ENCODE measurements around the gene DCTD.

Gene DCTD

DNA sequence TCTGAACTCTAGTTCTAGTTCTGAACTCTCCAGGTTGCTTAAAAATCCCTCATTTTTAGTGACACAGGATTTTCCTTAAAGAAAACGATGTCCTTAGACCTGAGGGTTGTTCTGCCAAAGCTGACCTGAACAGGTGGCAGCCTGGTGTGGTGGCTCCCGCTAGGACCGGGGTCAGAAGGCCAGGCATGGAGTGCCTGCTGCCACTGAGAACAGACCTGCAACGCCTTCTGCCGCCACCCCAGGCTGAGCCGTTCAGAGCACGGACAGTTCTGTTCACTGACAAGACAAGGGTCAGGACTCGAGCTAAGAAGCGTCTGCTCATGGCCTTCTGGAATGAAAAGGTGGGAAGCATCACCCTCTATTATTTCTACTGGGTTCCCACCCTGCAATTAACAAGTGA is 15.8 kb downstream of the DCTD start:
- TF ChIP-seq SIN3A (IDR thresholded peaks at IDR 0.05; ENCODE audit: borderline replicate concordance, insufficient read depth, low read length) (no peak), FOXP2 (optimal IDR thresholded peaks at IDR 0.05; ENCODE audit: borderline replicate concordance, extremely low read depth, extremely low read length, insufficient read depth) (no peak), TAF1 (IDR thresholded peaks at IDR 0.05; ENCODE audit: borderline replicate concordance, insufficient read depth, low read length) (no peak), POLR2AphosphoS5 (IDR thresholded peaks at IDR 0.05; ENCODE audit: low read depth, low read length) (no peak)
- TF ChIP-seq, protein P1, sequence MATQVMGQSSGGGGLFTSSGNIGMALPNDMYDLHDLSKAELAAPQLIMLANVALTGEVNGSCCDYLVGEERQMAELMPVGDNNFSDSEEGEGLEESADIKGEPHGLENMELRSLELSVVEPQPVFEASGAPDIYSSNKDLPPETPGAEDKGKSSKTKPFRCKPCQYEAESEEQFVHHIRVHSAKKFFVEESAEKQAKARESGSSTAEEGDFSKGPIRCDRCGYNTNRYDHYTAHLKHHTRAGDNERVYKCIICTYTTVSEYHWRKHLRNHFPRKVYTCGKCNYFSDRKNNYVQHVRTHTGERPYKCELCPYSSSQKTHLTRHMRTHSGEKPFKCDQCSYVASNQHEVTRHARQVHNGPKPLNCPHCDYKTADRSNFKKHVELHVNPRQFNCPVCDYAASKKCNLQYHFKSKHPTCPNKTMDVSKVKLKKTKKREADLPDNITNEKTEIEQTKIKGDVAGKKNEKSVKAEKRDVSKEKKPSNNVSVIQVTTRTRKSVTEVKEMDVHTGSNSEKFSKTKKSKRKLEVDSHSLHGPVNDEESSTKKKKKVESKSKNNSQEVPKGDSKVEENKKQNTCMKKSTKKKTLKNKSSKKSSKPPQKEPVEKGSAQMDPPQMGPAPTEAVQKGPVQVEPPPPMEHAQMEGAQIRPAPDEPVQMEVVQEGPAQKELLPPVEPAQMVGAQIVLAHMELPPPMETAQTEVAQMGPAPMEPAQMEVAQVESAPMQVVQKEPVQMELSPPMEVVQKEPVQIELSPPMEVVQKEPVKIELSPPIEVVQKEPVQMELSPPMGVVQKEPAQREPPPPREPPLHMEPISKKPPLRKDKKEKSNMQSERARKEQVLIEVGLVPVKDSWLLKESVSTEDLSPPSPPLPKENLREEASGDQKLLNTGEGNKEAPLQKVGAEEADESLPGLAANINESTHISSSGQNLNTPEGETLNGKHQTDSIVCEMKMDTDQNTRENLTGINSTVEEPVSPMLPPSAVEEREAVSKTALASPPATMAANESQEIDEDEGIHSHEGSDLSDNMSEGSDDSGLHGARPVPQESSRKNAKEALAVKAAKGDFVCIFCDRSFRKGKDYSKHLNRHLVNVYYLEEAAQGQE (IDR thresholded peaks at IDR 0.05; ENCODE audit: insufficient read depth in 1 of 2, low read depth in 2 of 2, low read length in 2 of 2), result no peak

DNA sequence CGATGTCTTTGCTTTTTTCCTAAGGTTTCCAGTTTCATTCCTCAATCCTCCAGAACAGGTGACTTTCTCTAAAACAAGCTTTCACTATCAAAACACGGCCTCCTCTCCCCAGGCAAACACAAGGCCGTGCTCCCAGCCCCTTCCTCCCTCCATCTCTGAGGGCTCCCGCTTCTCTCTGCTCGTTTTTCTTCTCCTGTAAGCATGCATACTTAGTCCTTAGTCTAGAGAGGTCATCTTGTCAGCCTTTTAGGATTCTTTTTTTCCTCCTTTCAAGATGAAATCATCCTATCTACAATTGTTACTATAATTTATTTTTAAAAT is 18.7 kb downstream of the DCTD start:
- no peak for TF ChIP-seq POLR2AphosphoS5 (IDR thresholded peaks at IDR 0.05; ENCODE audit: low read depth, low read length)
- TF ChIP-seq, protein P1 (IDR thresholded peaks at IDR 0.05; ENCODE audit: insufficient read depth in 1 of 2, low read depth in 2 of 2, low read length in 2 of 2), result no peak
- TF ChIP-seq SIN3A (IDR thresholded peaks at IDR 0.05; ENCODE audit: borderline replicate concordance, insufficient read depth, low read length), result no peak
- TF ChIP-seq TAF1 (IDR thresholded peaks at IDR 0.05; ENCODE audit: borderline replicate concordance, insufficient read depth, low read length), result no peak
- no peak for TF ChIP-seq FOXP2 (optimal IDR thresholded peaks at IDR 0.05; ENCODE audit: borderline replicate concordance, extremely low read depth, extremely low read length, insufficient read depth)

- TF ChIP-seq SIN3A (IDR thresholded peaks at IDR 0.05; ENCODE audit: borderline replicate concordance, insufficient read depth, low read length), result no peak
- TF ChIP-seq, protein P1 (IDR thresholded peaks at IDR 0.05; ENCODE audit: insufficient read depth in 1 of 2, low read depth in 2 of 2, low read length in 2 of 2), result no peak
- TF ChIP-seq POLR2AphosphoS5 (IDR thresholded peaks at IDR 0.05; ENCODE audit: low read depth, low read length), result no peak
- no peak for TF ChIP-seq TAF1 (IDR thresholded peaks at IDR 0.05; ENCODE audit: borderline replicate concordance, insufficient read depth, low read length)
- no peak for TF ChIP-seq FOXP2 (optimal IDR thresholded peaks at IDR 0.05; ENCODE audit: borderline replicate concordance, extremely low read depth, extremely low read length, insufficient read depth)
Measured at GRCh38 chr4:182897601-182898478, 19.3 kb downstream of the DCTD start.

DNA sequence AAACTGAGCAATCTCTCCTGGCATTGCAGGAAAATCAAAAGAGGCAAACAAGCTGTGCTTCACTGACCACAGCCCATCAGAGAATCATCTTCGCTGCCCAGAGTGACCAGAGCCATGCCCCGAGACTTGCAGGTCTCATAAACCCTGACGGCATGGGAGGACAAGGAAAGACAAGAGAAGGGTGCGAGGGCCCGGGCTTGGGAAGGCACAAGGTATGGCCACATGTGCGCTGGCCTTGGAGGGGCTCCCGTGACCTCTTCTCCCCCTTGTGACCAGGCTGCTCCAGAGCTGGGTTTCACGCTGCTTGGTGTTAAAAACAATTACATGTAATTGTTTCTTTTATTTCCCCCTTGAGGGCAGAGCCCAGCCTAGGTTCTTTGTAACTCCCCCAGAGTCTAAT is 20.8 kb downstream of the DCTD start:
- TF ChIP-seq SIN3A (IDR thresholded peaks at IDR 0.05; ENCODE audit: borderline replicate concordance, insufficient read depth, low read length) (no peak), POLR2AphosphoS5 (IDR thresholded peaks at IDR 0.05; ENCODE audit: low read depth, low read length) (no peak)

DNA sequence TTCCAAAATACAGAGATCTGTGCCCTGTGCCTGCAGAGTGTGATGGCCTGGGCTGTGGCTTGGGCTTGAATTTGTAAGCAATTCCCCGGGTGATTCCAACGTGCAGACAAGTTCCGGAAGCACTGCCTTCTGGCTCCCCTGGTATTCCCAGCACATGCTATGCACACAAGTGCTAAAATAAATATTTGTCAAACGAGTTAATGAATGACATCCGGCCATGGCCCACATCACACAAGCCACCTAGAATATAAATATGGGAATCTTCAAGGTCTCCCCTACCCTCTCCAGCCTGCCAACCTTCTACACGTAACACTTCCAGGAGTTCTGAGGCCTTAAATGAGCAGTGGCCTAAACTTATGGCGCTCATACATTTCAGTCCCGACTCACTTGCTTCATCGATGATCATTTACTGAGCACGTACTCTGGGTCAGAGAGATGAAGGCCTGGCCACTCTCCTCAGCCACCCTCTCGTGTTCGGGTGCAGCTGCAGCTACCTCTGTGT is 21.3 kb downstream of the DCTD start:
- no peak for TF ChIP-seq FOXP2 (optimal IDR thresholded peaks at IDR 0.05; ENCODE audit: borderline replicate concordance, extremely low read depth, extremely low read length, insufficient read depth)
- TF ChIP-seq TAF1 (IDR thresholded peaks at IDR 0.05; ENCODE audit: borderline replicate concordance, insufficient read depth, low read length), result no peak
- TF ChIP-seq POLR2AphosphoS5 (IDR thresholded peaks at IDR 0.05; ENCODE audit: low read depth, low read length), result no peak
- TF ChIP-seq, protein P1 (IDR thresholded peaks at IDR 0.05; ENCODE audit: insufficient read depth in 1 of 2, low read depth in 2 of 2, low read length in 2 of 2), result no peak
- TF ChIP-seq SIN3A (IDR thresholded peaks at IDR 0.05; ENCODE audit: borderline replicate concordance, insufficient read depth, low read length), result no peak
